ENCODE measurements around the gene PRPH.
A peak's percentile ranks its signal among the peaks of the same experiment; 100 is the strongest.

Gene PRPH

DNA sequence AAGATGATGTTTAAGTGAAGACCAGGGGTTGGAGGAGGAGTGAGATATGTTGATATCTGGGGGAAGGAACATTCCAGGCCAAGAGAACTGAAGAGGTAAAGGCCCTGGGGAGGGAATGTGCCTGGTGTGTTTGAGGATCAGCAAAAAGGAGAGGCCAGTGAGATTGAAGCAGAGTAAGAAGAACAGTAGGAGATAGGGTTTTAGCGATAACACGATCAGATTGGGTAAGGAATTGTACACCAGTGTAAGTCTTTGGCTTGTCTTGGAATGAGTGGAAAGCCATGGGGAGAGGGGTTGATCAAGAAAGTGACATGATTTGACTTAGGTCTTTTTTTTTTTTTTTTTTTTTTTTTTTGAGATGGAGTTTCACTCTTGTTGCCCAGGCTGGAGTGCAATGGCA, 32.9 kb downstream of the PRPH start:
- FAIRE-seq (no peak), DNase-seq (ENCODE audit: insufficient read length, low spot score) (no peak)
- TF ChIP-seq CTCF (IDR thresholded peaks at IDR 0.05; ENCODE audit: insufficient read depth, missing control alignments): no peak

DNA sequence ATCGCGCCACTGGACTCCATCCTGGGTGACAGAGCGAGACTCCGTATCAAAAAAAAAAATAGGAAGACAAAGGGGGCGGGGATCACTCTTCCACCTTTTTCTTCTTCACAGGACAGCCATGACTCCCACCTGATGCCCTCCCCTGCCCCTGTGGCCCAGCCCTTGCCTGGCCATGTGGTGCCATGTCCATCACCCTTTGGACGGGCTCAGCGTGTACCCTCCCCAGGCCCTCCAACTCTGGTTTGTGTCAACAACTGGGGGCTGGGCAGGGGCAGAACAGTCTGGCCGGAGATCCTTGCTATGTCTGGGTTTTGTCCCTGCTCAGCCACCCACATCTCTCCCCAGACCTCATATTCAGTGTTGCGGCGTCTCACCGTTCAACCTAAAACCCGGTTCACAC, 33.9 kb downstream of the PRPH start:
- no peak for FAIRE-seq
- DNase-seq (ENCODE audit: insufficient read length, low spot score): no peak
- no peak for TF ChIP-seq CTCF (IDR thresholded peaks at IDR 0.05; ENCODE audit: insufficient read depth, missing control alignments)

DNA sequence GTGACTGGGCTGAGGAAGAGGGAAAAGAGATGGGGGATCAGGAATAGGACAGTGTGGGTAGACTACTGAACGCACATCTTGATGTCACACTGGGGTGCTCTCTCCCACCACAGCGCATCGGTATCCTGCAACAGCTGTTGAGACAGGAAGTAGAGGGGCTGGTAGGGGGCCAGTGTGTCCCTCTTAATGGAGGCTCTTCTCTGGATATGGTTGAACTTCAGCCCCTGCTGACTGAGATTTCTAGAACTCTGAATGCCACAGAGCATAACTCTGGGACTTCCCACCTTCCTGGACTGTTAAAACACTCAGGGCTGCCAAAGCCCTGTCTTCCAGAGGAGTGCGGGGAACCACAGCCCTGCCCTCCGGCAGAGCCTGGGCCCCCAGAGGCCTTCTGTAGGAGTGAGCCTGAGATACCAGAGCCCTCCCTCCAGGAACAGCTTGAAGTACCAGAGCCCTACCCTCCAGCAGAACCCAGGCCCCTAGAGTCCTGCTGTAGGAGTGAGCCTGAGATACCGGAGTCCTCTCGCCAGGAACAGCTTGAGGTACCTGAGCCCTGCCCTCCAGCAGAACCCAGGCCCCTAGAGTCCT, 35.2 kb downstream of the PRPH start:
- DNase-seq (ENCODE audit: insufficient read length, low spot score) (no peak), FAIRE-seq (no peak)
- TF ChIP-seq CTCF (IDR thresholded peaks at IDR 0.05; ENCODE audit: insufficient read depth, missing control alignments): no peak

GRCh38 chr12:49330631-49331379, 35.9 kb downstream of the PRPH start:
- FAIRE-seq: no peak
- TF ChIP-seq CTCF (IDR thresholded peaks at IDR 0.05; ENCODE audit: insufficient read depth, missing control alignments): no peak

GRCh38 chr12:49331380-49332222, 36.7 kb downstream of the PRPH start:
- DNase-seq (ENCODE audit: insufficient read length, low spot score) (peak; percentile 78), FAIRE-seq (no peak)
- peak; percentile 68 for TF ChIP-seq CTCF (IDR thresholded peaks at IDR 0.05; ENCODE audit: insufficient read depth, missing control alignments)

More at GRCh38 chr12:49330631-49331379, 35.9 kb downstream of the PRPH start:
- peak; percentile 1 for DNase-seq (ENCODE audit: insufficient read length, low spot score)

DNA sequence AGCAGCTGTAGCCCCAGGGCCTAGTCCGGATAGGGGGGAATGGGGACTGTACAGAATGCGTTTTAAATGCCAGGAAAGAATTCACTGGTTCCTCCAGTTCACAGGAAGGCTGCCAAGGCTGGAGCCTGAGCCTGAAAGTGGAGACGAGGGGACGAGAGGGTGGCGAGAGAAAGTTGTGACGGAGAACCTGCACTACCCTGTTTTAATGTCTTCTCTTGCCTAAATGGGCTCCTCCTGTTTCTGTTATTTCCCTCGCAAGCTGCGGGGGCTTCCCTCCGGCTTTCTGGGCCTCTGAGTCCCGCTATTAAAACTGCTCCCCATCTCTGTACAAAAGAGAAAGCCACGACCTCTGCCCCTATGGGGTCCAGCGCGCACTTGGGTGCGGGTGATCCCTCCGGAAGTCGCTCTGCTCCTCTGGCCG, 37.5 kb downstream of the PRPH start:
- TF ChIP-seq CTCF (IDR thresholded peaks at IDR 0.05; ENCODE audit: insufficient read depth, missing control alignments): no peak
- no peak for FAIRE-seq
- peak; percentile 13 for DNase-seq (ENCODE audit: insufficient read length, low spot score)

Data from D721Med (cell line).